Immature natural killer cell (primary cell): ENCODE data around the gene OR2B6. TPM values are rescaled to one million over a fixed set of nuclear protein-coding genes. Genes with fewer than 3 reads are reported as not detected.

Experiments
- DNase-seq, 3 donors: peaks; one replicate each; pipeline ENCODE4 v3.0.0; 2022; ENCODE audit warnings: mixed read lengths in 1 of 3
- H3K27ac Mint-ChIP-seq, 6 donors: one replicate each; pipeline ENCODE4 v1.8.0; 2020; ENCODE audit warnings: mixed read lengths in 6 of 6, mild to moderate bottlenecking in 5 of 6, inconsistent platforms in 4 of 6, moderate library complexity in 3 of 6
- H3K27me3 Mint-ChIP-seq, 3 donors: one replicate each; pipeline ENCODE4 v1.8.0; 2020 to 2021; ENCODE audit warnings: low read depth in 3 of 3, mild to moderate bottlenecking in 3 of 3, mixed read lengths in 3 of 3, moderate library complexity in 3 of 3, inconsistent platforms in 1 of 3
- H3K36me3 Mint-ChIP-seq, 3 donors: one replicate each; pipeline ENCODE4 v1.8.0; 2020; ENCODE audit warnings: mixed read lengths in 3 of 3, inconsistent platforms in 2 of 3, mild to moderate bottlenecking in 2 of 3
- H3K4me1 Mint-ChIP-seq, 2 donors: one replicate each; pipeline ENCODE4 v1.8.0; 2020; ENCODE audit warnings: inconsistent platforms in 2 of 2, mild to moderate bottlenecking in 2 of 2, mixed read lengths in 2 of 2, moderate library complexity in 1 of 2
- H3K4me3 Mint-ChIP-seq, 5 donors: one replicate each; pipeline ENCODE4 v1.8.0; 2020; ENCODE audit warnings: mild to moderate bottlenecking in 5 of 5, mixed read lengths in 5 of 5, inconsistent platforms in 3 of 5, moderate library complexity in 3 of 5
- H3K9me3 Mint-ChIP-seq, 6 donors: one replicate each; pipeline ENCODE4 v1.8.0; 2020; ENCODE audit warnings: mild to moderate bottlenecking in 6 of 6, mixed read lengths in 6 of 6, inconsistent platforms in 4 of 6, moderate library complexity in 3 of 6
- polyA plus RNA-seq, 3 donors: library from polyadenylated mRNA; unstranded; fragments of 300-500 nt; fragmentation: Illumina TruSeq; gene quantifications; one replicate each; pipeline ENCODE4 v1.2.3, GENCODE V29; 2021

The OR2B6 gene
- polyA plus RNA-seq, 3 donors from 2014 or later: not detected

DNA sequence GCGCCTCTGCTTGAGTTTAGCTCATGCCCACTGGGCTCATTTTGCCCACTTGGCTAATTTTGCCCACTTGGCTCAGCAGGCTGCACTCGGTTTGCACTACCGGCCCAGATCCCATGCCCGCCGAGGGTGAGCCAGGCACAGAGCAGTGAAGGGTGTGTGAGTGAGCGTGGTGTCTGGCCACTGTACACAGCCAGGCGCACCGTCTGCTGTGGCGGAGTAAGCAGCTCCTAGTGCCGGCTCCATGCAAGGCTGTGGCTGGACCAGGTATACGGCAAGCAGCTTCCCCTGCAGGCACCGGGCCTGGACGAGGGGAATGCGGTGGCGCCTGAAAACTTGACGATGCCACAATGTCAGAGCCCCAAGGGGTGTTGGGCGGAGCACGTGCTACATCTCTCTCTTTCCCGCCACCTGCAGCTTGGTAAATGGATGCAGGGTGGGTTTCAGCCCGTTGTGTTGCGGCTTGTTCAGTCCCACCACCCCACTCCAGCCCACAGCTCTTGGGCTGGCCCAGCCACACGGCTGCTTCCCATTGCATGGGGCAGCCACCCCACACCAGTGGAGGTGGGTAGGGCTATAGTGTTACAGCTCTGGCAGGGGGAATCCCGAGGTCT is 9.9 kb downstream of the OR2B6 start:
- Mint-ChIP-seq H3K4me3 (no peak overlapping the region), H3K27me3 (peaks cover 4 to 13% (median 6%) of the 10 kb centered on the region in 3 donors), H3K4me1 (no peaks in the 10 kb centered on the region), H3K36me3 (peaks cover 0 to 3% (median 0%) of the 10 kb centered on the region in 3 donors), H3K27ac (no peak overlapping the region), H3K9me3 (peaks cover 0 to 13% (median 5%) of the 10 kb centered on the region in 6 donors)
- DNase-seq: no peak

- Mint-ChIP-seq H3K27me3 (peaks cover 4 to 13% (median 7%) of the 10 kb centered on the region in 3 donors), H3K9me3 (peaks cover 0 to 13% (median 5%) of the 10 kb centered on the region in 6 donors)
Observed at GRCh38 chr6:27970444-27970843, 13.4 kb downstream of the OR2B6 start.

GRCh38 chr6:27972750-27973149 is 15.7 kb downstream of the OR2B6 start:
- Mint-ChIP-seq H3K4me1 (no peaks in the 10 kb centered on the region), H3K36me3 (no peaks in the 10 kb centered on the region), H3K4me3 (no peak overlapping the region), H3K27ac (no peak overlapping the region), H3K9me3 (peaks cover 0 to 13% (median 5%) of the 10 kb centered on the region in 6 donors), H3K27me3 (peaks cover 3 to 10% (median 8%) of the 10 kb centered on the region in 3 donors)
- no peak for DNase-seq

More at GRCh38 chr6:27970444-27970843, 13.4 kb downstream of the OR2B6 start:
- DNase-seq: no peak
- no peak overlapping the region for H3K4me3 Mint-ChIP-seq
- no peaks in the 10 kb centered on the region for H3K4me1 Mint-ChIP-seq
- no peak overlapping the region for H3K27ac Mint-ChIP-seq
- H3K36me3 Mint-ChIP-seq: peaks cover 0 to 3% (median 0%) of the 10 kb centered on the region in 3 donors

DNA sequence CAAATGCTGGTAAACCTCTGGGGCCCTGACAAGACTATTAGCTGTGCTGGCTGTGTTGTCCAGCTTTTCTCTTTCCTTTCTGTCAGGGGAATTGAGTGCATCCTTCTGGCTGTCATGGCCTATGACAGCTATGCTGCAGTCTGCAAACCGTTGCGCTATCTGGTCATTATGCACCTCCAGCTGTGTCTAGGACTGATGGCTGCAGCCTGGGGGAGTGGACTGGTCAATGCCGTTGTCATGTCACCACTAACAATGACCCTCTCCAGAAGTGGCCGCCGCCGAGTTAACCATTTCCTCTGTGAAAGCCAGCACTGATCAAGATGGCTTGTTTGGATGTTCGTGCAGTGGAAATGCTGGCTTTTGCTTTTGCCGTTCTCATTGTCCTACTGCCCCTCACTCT is 20.3 kb downstream of the OR2B6 start:
- Mint-ChIP-seq H3K4me1 (no peaks in the 10 kb centered on the region), H3K4me3 (no peak overlapping the region), H3K27me3 (peaks cover 2 to 9% (median 5%) of the 10 kb centered on the region in 3 donors), H3K9me3 (no peaks in the 10 kb centered on the region), H3K36me3 (no peaks in the 10 kb centered on the region), H3K27ac (no peak overlapping the region)
- no peak for DNase-seq

DNA sequence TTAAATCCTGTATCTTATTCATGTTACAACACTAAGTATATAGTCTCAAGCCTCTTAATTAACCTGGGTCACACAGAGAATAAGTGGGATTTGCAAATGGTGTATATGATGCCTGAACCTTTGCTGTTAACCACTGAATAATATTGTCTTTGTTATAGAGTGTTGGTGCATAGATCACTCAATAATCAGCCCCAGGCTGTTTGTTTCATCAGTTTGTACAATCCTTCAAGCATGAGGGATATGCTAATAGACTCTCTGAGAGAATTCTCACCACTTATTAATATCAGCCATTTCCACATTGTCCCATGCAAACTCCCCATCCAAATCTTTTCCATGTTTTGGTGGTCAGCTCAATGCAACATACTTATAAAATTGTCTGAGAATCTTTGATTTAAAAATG is 21.7 kb downstream of the OR2B6 start:
- H3K27me3 Mint-ChIP-seq: peaks cover 2 to 9% (median 5%) of the 10 kb centered on the region in 3 donors
- no peaks in the 10 kb centered on the region for H3K9me3 Mint-ChIP-seq
- H3K27ac Mint-ChIP-seq: no peak overlapping the region
- H3K36me3 Mint-ChIP-seq: no peaks in the 10 kb centered on the region
- no peak overlapping the region for H3K4me3 Mint-ChIP-seq
- DNase-seq: no peak
- H3K4me1 Mint-ChIP-seq: no peaks in the 10 kb centered on the region

DNA sequence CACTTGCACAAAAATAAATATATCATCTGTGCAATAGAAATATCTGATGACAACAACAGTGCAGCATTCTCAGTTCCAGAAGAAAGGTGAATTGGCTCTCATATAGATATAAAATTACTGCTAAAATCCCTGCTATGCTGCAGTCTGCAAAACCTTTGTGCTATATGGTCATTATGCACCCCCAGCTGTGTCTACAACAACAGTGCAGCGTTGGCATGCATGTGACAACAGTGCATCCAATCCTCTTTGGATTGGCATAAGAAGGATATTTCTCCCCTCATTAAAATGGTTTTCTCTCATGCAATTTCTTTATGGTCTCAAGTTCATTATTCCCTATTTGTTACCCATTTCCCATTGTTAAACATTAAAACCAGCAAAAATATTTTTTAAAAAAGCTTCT is 23.1 kb downstream of the OR2B6 start:
- H3K4me1 Mint-ChIP-seq: no peaks in the 10 kb centered on the region
- H3K27me3 Mint-ChIP-seq: peaks cover 2 to 9% (median 3%) of the 10 kb centered on the region in 3 donors
- H3K27ac Mint-ChIP-seq: no peak overlapping the region
- no peaks in the 10 kb centered on the region for H3K9me3 Mint-ChIP-seq
- no peak overlapping the region for H3K4me3 Mint-ChIP-seq
- DNase-seq: no peak
- H3K36me3 Mint-ChIP-seq: no peaks in the 10 kb centered on the region

DNA sequence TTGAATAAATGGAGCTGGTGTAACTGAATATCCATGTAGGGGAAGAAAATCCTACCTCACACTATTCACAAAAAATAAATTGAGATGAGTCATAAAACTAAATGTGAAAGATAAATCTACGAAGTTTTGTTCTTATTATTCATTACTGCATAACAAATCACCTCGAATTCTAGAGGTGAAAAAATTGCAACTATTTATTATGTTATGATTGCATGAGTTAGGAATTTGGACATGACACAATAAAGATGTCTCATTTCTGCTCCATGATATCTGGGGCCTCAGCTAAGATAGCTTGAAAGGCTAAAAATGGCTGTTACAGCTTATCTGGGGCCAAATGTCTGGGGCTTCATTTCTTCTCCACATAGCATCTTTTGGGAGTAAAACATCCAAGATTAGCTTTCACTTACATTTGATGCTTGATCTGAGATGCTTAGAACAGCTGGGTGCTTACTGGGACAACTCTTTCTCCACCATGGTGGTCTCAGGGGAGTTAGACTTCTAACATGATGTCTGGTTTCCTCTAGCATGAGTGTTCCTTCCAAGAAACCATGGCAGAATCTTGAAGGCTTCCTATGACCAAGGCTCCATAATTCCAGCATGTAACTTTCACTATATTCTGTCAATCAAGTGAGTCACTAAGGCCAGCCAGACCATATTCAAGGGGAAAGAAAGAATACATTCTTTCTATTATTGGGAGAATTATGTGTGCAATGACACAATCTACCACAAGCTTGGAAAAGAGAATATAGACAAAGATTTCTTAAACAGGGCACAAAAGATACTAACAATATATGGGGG is 30.1 kb downstream of the OR2B6 start:
- Mint-ChIP-seq H3K27me3 (peaks cover 3 to 8% (median 6%) of the 10 kb centered on the region in 3 donors), H3K4me3 (no peak overlapping the region), H3K4me1 (no peaks in the 10 kb centered on the region), H3K9me3 (no peaks in the 10 kb centered on the region), H3K27ac (no peak overlapping the region), H3K36me3 (no peaks in the 10 kb centered on the region)
- no peak for DNase-seq

DNA sequence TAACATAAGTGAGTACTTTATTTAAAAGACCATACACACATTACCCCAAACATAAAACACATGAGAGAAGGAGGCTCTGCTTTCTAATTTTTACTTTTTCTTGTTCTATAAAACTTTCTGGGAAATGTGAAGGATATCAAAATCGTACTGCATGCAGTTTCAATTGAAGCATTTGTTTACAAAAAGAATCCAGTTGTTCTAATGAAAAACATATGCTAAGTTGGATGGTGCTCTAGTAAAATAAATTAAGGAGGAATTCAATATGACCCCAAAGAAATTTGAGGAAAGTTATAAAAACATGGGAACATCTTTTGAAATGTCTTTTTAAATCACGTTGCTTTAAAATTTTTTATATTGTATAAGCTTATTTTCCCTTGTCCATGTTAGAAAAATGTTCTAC is 37.6 kb downstream of the OR2B6 start:
- DNase-seq: no peak
- Mint-ChIP-seq H3K4me1 (no peaks in the 10 kb centered on the region), H3K9me3 (no peaks in the 10 kb centered on the region), H3K27ac (no peak overlapping the region), H3K27me3 (peaks cover 2 to 14% (median 6%) of the 10 kb centered on the region in 3 donors), H3K36me3 (no peaks in the 10 kb centered on the region), H3K4me3 (no peak overlapping the region)

GRCh38 chr6:28000351-28001045 is 43.5 kb downstream of the OR2B6 start:
- H3K27ac Mint-ChIP-seq: no peak overlapping the region
- DNase-seq: no peak
- no peaks in the 10 kb centered on the region for H3K36me3 Mint-ChIP-seq
- peaks cover 3 to 17% (median 8%) of the 10 kb centered on the region in 3 donors for H3K27me3 Mint-ChIP-seq
- H3K9me3 Mint-ChIP-seq: no peaks in the 10 kb centered on the region
- H3K4me3 Mint-ChIP-seq: no peak overlapping the region
- no peaks in the 10 kb centered on the region for H3K4me1 Mint-ChIP-seq

DNA sequence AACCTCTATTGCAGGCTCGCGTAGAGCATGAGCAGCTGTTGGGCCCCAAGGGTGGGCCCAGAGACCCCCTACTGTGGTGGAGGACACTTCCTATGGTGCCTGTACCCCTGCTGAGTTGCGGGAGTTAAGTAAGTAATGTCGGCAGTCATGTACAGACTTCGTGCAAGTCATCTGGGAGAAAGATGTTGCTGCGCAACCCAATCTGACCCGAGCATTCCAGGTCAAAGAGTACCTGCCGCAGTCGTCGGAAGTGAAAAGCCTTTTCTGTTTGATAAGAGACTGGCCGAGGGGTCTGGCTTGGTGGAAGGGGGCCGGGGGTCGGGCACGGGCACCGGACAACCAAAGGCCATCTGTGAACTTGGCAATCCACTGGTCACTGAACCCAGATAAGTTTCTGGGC is 44.3 kb downstream of the OR2B6 start:
- Mint-ChIP-seq H3K36me3 (no peaks in the 10 kb centered on the region), H3K4me3 (no peak overlapping the region), H3K9me3 (no peaks in the 10 kb centered on the region), H3K27ac (no peak overlapping the region), H3K27me3 (peaks cover 5 to 15% (median 9%) of the 10 kb centered on the region in 3 donors), H3K4me1 (no peaks in the 10 kb centered on the region)
- no peak for DNase-seq

GRCh38 chr6:28001751-28002150 is 44.7 kb downstream of the OR2B6 start:
- no peak overlapping the region for H3K4me3 Mint-ChIP-seq
- no peaks in the 10 kb centered on the region for H3K9me3 Mint-ChIP-seq
- DNase-seq: no peak
- H3K4me1 Mint-ChIP-seq: no peaks in the 10 kb centered on the region
- H3K27me3 Mint-ChIP-seq: peaks cover 5 to 13% (median 9%) of the 10 kb centered on the region in 3 donors
- no peak overlapping the region for H3K27ac Mint-ChIP-seq
- H3K36me3 Mint-ChIP-seq: no peaks in the 10 kb centered on the region

DNA sequence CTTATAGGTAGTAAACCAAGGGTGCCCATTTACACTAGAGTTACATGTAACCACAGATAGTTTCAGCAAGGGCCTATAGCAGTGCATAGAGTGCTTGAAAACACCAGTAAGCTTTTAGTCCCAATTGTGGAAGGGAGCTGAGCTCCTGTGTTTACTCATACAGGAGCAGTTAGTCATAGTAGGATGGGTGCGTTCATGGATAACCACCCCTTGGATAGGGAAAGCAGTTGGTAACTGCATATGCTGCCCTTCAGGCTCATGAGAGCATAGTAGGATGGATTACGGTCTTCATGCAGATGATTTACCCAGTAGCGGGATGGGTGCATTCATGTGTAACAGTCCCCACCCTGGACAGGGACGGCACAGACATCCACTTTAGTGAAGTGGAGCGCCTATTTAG is 45.1 kb downstream of the OR2B6 start:
- Mint-ChIP-seq H3K36me3 (no peaks in the 10 kb centered on the region), H3K27ac (no peak overlapping the region), H3K27me3 (peaks cover 5 to 12% (median 9%) of the 10 kb centered on the region in 3 donors), H3K4me1 (no peaks in the 10 kb centered on the region), H3K4me3 (no peak overlapping the region), H3K9me3 (no peaks in the 10 kb centered on the region)
- DNase-seq: no peak

DNA sequence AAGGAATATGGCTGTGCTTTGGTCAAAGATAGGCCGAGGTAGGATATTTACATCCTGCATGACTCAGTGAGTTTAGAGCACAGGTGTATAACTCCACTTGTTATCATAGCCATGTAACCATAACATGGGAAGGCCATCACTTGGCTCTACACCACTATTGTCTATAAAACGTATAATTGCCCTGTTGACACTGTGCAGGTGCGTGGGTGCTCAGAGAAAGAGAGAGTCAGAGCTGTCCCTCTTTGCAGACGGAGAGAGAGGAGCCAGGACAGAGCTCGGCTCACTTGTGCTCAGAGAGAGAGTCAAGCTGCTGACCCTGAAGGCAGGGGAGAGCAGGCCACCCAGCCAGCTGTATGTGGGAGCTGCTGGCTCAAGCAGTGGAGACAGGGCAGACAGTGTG is 46.0 kb downstream of the OR2B6 start:
- H3K9me3 Mint-ChIP-seq: no peaks in the 10 kb centered on the region
- no peaks in the 10 kb centered on the region for H3K36me3 Mint-ChIP-seq
- no peaks in the 10 kb centered on the region for H3K4me1 Mint-ChIP-seq
- no peak overlapping the region for H3K4me3 Mint-ChIP-seq
- no peak for DNase-seq
- H3K27ac Mint-ChIP-seq: no peak overlapping the region
- H3K27me3 Mint-ChIP-seq: peaks cover 5 to 10% (median 9%) of the 10 kb centered on the region in 3 donors

DNA sequence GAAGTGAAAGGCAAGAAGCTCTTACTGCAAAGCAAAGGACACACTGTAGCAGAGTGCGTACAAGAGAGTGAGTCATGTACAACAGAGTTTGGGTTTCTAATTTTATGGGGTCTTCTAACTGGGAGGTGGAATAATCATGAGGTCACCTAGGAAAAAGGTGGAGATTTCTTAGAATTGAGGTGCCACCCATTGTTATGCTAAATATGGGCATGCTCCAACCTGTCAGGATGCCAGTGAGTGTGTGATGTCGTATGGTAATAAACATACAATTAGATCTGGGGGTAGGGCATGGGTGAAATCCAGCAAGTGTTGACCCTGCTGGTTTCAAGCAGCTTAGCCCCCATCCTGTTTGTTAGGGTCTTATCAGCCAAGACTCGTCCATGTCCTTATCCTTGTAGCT is 46.6 kb downstream of the OR2B6 start:
- Mint-ChIP-seq H3K27me3 (peaks cover 5 to 9% (median 7%) of the 10 kb centered on the region in 3 donors), H3K4me1 (no peaks in the 10 kb centered on the region), H3K9me3 (no peaks in the 10 kb centered on the region), H3K4me3 (no peak overlapping the region), H3K36me3 (no peaks in the 10 kb centered on the region), H3K27ac (no peak overlapping the region)
- no peak for DNase-seq
